Hepatocyte (in vitro differentiated cells): Measurements from ENCODE around the gene GAB3.

ENCODE experiments used
- CTCF ChIP-seq: fragments of 200-600 bp; sonication (generic); IDR thresholded peaks from 2 replicates; pipeline ENCODE4 v1.5.1; 2016; ENCODE audit warnings: antibody characterized with exemption, mild to moderate bottlenecking; ENCODE audit not compliant: poor library complexity
- EZH2phosphoT487 ChIP-seq: fragments of 200-600 bp; sonication (generic); IDR thresholded peaks from one replicate; pipeline ENCODE4 v1.6.1; 2018; ENCODE audit warnings: antibody characterized with exemption, mild to moderate bottlenecking, low read depth, moderate library complexity; ENCODE audit not compliant: unreplicated experiment, severe bottlenecking

- TF ChIP-seq CTCF (no peak), EZH2phosphoT487 (no peak)
Observed at GRCh38 chrX:154795016-154795415, 44.1 kb upstream of the GAB3 start.
